Activated T-cell treated with anti-CD3 and anti-CD28 coated beads, Interleukin-2, amount 50 U/mL, for 24 hours (primary cell): ENCODE measurements around the gene VEGFA.

Experiments
- DNase-seq: peaks from one replicate; pipeline ENCODE4 v3.0.0-alpha.2; 2020
- H3K27ac Mint-ChIP-seq: 2 replicates; pipeline ENCODE4 v1.8.0; 2020; ENCODE audit warnings: mild to moderate bottlenecking, mixed read lengths
- H3K27me3 Mint-ChIP-seq: 2 replicates; pipeline ENCODE4 v1.8.0; 2020; ENCODE audit warnings: mixed read lengths
- H3K36me3 Mint-ChIP-seq: 2 replicates; pipeline ENCODE4 v1.8.0; 2020; ENCODE audit warnings: low read depth, mixed read lengths
- H3K4me1 Mint-ChIP-seq: 2 replicates; pipeline ENCODE4 v1.8.0; 2020; ENCODE audit warnings: low read depth, mixed read lengths
- H3K4me3 Mint-ChIP-seq: 2 replicates; pipeline ENCODE4 v1.8.0; 2020; ENCODE audit warnings: mild to moderate bottlenecking, moderate library complexity, mixed read lengths
- H3K9me3 Mint-ChIP-seq: 2 replicates; pipeline ENCODE4 v1.8.0; 2020; ENCODE audit warnings: mixed read lengths

The VEGFA gene

DNA sequence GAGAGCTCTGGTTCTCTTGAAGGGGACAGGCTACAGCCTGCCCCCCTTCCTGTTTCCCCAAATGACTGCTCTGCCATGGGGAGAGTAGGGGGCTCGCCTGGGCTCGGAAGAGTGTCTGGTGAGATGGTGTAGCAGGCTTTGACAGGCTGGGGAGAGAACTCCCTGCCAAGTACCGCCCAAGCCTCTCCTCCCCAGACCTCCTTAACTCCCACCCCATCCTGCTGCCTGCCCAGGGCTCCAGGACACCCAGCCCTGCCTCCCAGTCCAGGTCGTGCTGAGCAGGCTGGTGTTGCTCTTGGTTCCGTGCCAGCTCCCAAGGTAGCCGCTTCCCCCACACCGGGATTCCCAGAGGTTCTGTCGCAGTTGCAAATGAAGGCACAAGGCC lies 9.8 kb downstream of the VEGFA start:
- H3K4me1 Mint-ChIP-seq, result peaks cover 14% of the 10 kb centered on the region
- H3K36me3 Mint-ChIP-seq, result peaks cover 89% of the 10 kb centered on the region
- H3K27me3 Mint-ChIP-seq, result no peaks in the 10 kb centered on the region
- H3K27ac Mint-ChIP-seq, result no peak overlapping the region
- H3K9me3 Mint-ChIP-seq, result no peaks in the 10 kb centered on the region
- no peak overlapping the region for H3K4me3 Mint-ChIP-seq
- DNase-seq, result no peak

DNA sequence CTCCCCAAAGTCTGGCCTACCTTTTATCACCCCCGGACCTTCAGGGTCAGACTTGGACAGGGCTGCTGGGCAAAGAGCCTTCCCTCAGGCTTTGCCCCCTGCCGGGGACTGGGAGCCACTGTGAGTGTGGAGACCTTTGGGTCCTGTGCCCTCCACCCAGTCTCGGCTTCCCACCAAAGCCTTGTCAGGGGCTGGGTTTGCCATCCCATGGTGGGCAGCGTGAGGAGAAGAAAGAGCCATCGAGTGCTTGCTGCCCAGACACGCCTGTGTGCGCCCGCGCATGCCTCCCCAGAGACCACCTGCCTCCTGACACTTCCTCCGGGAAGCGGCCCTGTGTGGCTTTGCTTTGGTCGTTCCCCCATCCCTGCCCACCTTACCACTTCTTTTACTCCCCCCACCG lies 10.3 kb downstream of the VEGFA start:
- Mint-ChIP-seq H3K36me3 (peaks cover 89% of the 10 kb centered on the region), H3K9me3 (no peaks in the 10 kb centered on the region), H3K27ac (no peak overlapping the region), H3K4me3 (no peak overlapping the region), H3K4me1 (peaks cover 10% of the 10 kb centered on the region), H3K27me3 (no peaks in the 10 kb centered on the region)
- DNase-seq, result no peak

DNA sequence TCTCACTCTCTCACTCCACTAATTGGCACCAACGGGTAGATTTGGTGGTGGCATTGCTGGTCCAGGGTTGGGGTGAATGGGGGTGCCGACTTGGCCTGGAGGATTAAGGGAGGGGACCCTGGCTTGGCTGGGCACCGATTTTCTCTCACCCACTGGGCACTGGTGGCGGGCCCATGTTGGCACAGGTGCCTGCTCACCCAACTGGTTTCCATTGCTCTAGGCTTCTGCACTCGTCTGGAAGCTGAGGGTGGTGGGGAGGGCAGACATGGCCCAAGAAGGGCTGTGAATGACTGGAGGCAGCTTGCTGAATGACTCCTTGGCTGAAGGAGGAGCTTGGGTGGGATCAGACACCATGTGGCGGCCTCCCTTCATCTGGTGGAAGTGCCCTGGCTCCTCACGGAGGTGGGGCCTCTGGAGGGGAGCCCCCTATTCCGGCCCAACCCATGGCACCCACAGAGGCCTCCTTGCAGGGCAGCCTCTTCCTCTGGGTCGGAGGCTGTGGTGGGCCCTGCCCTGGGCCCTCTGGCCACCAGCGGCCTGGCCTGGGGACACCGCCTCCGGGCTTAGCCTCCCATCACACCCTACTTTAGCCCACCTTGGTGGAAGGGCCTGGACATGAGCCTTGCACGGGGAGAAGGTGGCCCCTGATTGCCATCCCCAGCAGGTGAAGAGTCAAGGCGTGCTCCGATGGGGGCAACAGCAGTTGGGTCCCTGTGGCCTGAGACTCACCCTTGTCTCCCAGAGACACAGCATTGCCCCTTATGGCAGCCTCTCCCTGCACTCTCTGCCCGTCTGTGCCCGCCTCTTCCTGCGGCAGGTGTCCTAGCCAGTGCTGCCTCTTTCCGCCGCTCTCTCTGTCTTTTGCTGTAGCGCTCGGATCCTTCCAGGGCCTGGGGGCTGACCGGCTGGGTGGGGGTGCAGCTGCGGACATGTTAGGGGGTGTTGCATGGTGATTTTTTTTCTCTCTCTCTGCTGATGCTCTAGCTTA lies 11.2 kb downstream of the VEGFA start:
- H3K36me3 Mint-ChIP-seq, result peaks cover 90% of the 10 kb centered on the region
- H3K4me3 Mint-ChIP-seq, result no peak overlapping the region
- H3K27ac Mint-ChIP-seq, result no peak overlapping the region
- H3K27me3 Mint-ChIP-seq, result no peaks in the 10 kb centered on the region
- no peaks in the 10 kb centered on the region for H3K9me3 Mint-ChIP-seq
- DNase-seq, result no peak
- H3K4me1 Mint-ChIP-seq, result peaks cover 4% of the 10 kb centered on the region

DNA sequence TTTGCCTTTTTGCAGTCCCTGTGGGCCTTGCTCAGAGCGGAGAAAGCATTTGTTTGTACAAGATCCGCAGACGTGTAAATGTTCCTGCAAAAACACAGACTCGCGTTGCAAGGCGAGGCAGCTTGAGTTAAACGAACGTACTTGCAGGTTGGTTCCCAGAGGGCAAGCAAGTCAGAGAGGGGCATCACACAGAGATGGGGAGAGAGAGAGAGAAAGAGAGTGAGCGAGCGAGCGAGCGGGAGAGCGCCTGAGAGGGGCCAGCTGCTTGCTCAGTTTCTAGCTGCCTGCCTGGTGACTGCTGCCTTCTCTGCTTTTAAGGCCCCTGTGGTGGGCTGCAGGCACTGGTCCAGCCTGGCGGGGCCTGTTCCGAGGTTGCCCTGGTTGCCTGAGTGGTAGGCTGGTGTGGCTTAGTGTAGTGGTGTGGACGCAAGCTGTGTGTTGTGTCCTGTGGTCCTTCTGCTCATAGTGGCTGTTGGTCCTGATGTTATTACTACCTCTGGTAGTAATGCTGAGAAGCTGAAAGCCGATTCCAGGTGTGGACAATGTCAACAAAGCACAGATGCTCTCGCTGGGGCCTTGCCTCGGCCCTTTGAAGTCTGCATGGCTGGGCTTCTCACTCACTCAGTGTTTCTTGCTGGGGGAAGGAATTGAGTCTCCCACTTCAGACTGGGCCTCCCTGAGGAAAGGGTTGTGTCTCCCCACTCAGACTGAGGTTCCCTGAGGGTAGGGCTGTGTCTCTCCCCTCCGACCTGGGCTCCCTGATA lies 12.1 kb downstream of the VEGFA start:
- Mint-ChIP-seq H3K9me3 (no peaks in the 10 kb centered on the region), H3K27me3 (no peaks in the 10 kb centered on the region), H3K27ac (no peak overlapping the region), H3K36me3 (peaks cover 81% of the 10 kb centered on the region), H3K4me3 (no peak overlapping the region), H3K4me1 (no peaks in the 10 kb centered on the region)
- no peak for DNase-seq

DNA sequence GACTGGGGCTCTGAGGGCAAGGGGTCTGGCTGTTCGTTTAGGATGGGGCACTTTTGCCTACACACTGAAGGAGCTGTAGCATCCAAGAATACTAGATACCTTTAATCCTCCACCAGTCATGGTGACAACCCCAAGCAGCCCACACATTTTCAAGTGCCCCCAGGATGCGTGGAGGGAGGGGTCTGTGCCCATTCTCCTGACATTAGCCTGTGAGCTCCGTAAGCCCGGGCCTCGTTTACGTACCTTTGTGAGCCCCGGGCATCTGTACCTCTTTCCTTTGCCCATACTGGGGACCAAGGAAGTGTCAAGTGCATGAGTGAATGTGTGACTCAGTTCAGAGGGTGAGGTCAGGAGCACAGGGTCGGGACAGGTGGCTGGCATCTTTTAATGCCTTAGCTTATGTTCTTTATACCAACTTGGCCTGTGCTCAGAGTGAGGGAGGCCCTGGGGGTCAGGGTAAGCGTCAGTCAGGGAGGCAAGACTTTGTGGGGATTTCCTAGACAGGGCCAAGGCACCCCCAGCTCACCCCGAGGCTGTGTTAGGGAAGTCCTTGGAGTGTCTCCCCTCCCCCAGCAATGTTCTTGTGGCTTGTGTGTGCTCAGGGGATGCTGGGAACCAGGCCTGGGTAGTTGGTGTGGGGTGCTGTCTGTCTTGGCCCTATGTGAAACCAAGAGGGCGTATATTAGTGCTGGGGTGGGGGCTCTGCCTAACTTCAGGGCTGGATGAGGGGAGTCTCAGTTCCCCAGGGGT lies 12.9 kb downstream of the VEGFA start:
- no peak overlapping the region for H3K4me3 Mint-ChIP-seq
- no peak for DNase-seq
- no peaks in the 10 kb centered on the region for H3K4me1 Mint-ChIP-seq
- H3K9me3 Mint-ChIP-seq, result no peaks in the 10 kb centered on the region
- peaks cover 73% of the 10 kb centered on the region for H3K36me3 Mint-ChIP-seq
- no peaks in the 10 kb centered on the region for H3K27me3 Mint-ChIP-seq
- H3K27ac Mint-ChIP-seq, result no peak overlapping the region

DNA sequence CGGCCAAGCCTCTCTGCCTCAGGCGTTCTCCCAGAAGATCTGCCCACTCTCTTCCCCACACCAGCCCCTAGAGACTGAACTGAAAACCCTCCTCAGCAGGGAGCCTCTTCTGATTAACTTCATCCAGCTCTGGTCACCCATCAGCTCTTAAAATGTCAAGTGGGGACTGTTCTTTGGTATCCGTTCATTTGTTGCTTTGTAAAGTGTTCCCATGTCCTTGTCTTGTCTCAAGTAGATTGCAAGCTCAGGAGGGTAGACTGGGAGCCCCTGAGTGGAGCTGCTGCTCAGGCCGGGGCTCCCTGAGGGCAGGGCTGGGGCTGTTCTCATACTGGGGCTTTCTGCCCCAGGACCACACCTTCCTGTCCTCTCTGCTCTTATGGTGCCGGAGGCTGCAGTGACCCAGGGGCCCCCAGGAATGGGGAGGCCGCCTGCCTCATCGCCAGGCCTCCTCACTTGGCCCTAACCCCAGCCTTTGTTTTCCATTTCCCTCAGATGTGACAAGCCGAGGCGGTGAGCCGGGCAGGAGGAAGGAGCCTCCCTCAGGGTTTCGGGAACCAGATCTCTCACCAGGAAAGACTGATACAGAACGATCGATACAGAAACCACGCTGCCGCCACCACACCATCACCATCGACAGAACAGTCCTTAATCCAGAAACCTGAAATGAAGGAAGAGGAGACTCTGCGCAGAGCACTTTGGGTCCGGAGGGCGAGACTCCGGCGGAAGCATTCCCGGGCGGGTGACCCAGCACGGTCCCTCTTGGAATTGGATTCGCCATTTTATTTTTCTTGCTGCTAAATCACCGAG lies 14.2 kb downstream of the VEGFA start:
- no peaks in the 10 kb centered on the region for H3K9me3 Mint-ChIP-seq
- no peaks in the 10 kb centered on the region for H3K27me3 Mint-ChIP-seq
- no peak overlapping the region for H3K4me3 Mint-ChIP-seq
- DNase-seq, result no peak
- H3K27ac Mint-ChIP-seq, result peak overlapping the region; percentile 26
- H3K4me1 Mint-ChIP-seq, result no peaks in the 10 kb centered on the region
- peaks cover 60% of the 10 kb centered on the region for H3K36me3 Mint-ChIP-seq

DNA sequence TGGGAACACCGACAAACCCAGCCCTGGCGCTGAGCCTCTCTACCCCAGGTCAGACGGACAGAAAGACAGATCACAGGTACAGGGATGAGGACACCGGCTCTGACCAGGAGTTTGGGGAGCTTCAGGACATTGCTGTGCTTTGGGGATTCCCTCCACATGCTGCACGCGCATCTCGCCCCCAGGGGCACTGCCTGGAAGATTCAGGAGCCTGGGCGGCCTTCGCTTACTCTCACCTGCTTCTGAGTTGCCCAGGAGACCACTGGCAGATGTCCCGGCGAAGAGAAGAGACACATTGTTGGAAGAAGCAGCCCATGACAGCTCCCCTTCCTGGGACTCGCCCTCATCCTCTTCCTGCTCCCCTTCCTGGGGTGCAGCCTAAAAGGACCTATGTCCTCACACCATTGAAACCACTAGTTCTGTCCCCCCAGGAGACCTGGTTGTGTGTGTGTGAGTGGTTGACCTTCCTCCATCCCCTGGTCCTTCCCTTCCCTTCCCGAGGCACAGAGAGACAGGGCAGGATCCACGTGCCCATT lies 15.3 kb downstream of the VEGFA start:
- H3K9me3 Mint-ChIP-seq, result no peaks in the 10 kb centered on the region
- no peaks in the 10 kb centered on the region for H3K4me1 Mint-ChIP-seq
- H3K27me3 Mint-ChIP-seq, result no peaks in the 10 kb centered on the region
- peaks cover 49% of the 10 kb centered on the region for H3K36me3 Mint-ChIP-seq
- no peak overlapping the region for H3K27ac Mint-ChIP-seq
- H3K4me3 Mint-ChIP-seq, result no peak overlapping the region
- DNase-seq, result no peak

DNA sequence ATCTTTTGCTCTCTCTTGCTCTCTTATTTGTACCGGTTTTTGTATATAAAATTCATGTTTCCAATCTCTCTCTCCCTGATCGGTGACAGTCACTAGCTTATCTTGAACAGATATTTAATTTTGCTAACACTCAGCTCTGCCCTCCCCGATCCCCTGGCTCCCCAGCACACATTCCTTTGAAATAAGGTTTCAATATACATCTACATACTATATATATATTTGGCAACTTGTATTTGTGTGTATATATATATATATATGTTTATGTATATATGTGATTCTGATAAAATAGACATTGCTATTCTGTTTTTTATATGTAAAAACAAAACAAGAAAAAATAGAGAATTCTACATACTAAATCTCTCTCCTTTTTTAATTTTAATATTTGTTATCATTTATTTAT lies 15.9 kb downstream of the VEGFA start:
- Mint-ChIP-seq H3K36me3 (peaks cover 43% of the 10 kb centered on the region), H3K27me3 (no peaks in the 10 kb centered on the region), H3K9me3 (no peaks in the 10 kb centered on the region), H3K4me1 (no peaks in the 10 kb centered on the region), H3K4me3 (no peak overlapping the region), H3K27ac (no peak overlapping the region)
- no peak for DNase-seq

DNA sequence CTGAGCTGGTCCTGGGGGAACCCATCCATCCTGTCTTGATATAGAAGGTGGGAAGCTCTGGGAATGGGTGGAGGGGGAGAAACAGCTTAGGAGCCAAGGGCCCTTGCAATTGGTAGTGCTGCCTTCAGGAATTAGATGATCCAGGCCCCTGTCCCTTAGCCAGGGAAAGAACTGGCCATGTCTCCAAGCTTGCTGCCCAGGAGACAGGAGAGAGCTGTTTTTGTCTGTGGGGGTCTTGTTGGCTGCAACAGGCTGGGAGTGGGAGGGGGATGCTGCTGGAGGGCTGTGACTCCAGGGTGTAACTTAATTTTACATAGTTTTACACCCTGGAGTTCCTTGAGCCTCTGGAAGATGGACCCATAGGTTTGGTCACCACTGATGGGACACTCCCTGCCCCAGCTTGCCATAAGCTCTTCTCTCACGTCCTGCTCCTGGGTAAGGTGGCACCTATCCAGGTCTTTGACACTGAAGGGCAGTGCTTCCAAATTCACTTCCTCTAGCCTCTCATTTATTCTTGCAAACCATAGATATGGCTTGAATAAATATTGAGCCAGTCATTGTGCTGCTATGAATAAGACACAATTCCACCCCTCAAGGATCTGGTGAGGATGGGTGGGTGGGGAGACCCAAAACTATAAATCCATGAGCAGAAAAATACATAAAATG lies 16.8 kb downstream of the VEGFA start:
- H3K4me3 Mint-ChIP-seq, result no peak overlapping the region
- no peaks in the 10 kb centered on the region for H3K4me1 Mint-ChIP-seq
- H3K9me3 Mint-ChIP-seq, result no peaks in the 10 kb centered on the region
- H3K36me3 Mint-ChIP-seq, result peaks cover 37% of the 10 kb centered on the region
- DNase-seq, result no peak
- H3K27me3 Mint-ChIP-seq, result no peaks in the 10 kb centered on the region
- no peak overlapping the region for H3K27ac Mint-ChIP-seq

DNA sequence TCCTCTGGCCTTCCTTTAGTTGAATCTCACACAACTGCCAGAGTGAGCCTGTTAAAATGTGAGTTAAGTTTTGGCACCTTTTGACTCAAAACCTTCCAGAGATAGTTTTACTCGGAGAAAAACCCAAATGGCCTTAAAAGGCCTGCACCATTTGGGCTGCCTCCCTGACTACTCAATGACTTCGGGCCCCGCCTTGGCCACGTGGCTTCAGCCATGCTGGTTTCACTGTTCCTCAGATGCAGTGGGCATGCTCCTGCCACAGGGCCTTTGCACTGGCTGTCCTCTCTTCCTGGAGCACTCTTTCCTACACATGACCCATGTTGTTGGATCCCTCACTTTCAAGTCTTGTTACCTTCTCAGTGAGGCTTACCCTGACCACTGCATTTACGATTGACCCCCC lies 18.3 kb downstream of the VEGFA start:
- Mint-ChIP-seq H3K4me3 (no peak overlapping the region), H3K27me3 (no peaks in the 10 kb centered on the region), H3K9me3 (no peaks in the 10 kb centered on the region), H3K27ac (no peak overlapping the region), H3K36me3 (peaks cover 22% of the 10 kb centered on the region), H3K4me1 (no peaks in the 10 kb centered on the region)
- DNase-seq, result no peak

DNA sequence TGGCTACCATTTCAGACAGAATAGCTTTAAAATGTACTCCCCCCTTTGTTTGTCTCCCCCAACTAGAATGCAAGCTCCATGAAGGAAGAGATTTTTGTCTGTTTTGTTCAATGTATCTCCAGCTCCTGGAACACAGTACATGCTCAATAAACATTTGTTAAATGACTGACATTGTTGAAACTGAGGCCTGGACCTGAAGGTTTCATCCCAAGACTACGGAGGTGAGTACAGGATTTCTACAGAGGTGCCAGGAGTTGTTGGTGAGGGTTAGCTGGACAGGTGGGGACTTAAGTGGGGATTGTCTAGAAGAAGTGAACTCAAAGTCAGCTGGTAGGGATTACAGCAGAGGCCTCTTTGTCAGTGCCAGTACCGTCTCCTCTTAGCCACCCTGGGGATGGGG lies 19.4 kb downstream of the VEGFA start:
- Mint-ChIP-seq H3K36me3 (peaks cover 13% of the 10 kb centered on the region), H3K4me1 (no peaks in the 10 kb centered on the region), H3K4me3 (no peak overlapping the region), H3K27me3 (no peaks in the 10 kb centered on the region), H3K27ac (no peak overlapping the region), H3K9me3 (no peaks in the 10 kb centered on the region)
- DNase-seq, result no peak

DNA sequence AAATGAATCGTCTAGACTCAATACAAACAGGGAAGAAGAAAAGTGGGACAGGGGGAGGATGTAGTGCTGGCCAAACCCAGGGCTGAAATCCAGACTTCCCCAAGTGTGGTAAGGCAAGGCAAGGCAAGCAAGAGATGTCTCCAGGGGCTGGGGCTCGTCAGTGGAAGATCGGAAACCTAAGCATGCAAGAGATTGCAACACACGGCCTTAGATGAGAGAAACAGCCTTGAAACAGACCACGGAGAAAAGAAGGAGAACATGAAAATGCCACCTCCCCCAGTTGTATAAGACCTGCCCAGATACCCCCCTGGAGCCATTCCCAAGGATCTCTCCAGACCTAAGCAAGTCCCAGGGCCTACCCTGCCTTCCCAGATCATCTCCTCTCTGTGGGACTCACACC lies 20.0 kb downstream of the VEGFA start:
- no peaks in the 10 kb centered on the region for H3K27me3 Mint-ChIP-seq

DNA sequence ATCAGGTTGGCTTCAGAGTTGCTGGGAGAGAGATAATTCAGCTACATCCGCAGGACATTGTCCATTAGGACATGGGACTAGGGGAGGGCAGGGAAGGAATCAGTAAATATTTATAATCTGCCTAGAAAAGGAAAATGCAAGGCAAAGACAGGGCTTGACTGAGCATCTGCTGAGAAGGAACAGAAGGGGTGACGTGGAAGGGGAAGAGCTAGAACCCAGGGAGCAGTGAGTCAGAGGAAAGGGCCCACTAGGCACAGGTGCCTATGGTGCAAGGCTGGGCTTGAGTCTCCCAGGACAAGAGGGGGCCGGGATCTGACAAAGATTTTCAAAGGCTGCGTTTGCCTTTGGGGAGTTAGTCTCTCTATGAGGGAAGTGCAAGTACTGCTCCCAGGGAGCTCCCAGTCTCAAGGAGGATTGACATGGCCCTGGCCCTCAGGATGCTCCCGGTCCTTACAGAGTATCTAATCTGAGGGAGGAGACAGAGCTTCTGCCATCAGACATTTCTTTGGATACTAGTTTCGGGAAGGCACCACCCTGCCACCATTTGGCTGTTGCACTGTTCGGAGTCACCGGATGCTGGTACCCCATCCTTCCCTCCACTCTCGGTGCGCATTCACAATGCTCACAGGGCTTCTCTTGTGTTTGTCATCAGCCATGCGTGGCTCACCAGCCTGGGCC lies 21.9 kb downstream of the VEGFA start:
- no peaks in the 10 kb centered on the region for H3K27me3 Mint-ChIP-seq
- H3K9me3 Mint-ChIP-seq, result no peaks in the 10 kb centered on the region
- no peaks in the 10 kb centered on the region for H3K4me1 Mint-ChIP-seq
- DNase-seq, result no peak
- H3K36me3 Mint-ChIP-seq, result no peaks in the 10 kb centered on the region
- H3K4me3 Mint-ChIP-seq, result no peak overlapping the region
- no peak overlapping the region for H3K27ac Mint-ChIP-seq

More for the DNA sequence above, 20.0 kb downstream of the VEGFA start:
- no peak overlapping the region for H3K27ac Mint-ChIP-seq
- no peaks in the 10 kb centered on the region for H3K4me1 Mint-ChIP-seq
- no peaks in the 10 kb centered on the region for H3K9me3 Mint-ChIP-seq
- H3K4me3 Mint-ChIP-seq, result no peak overlapping the region
- H3K36me3 Mint-ChIP-seq, result peaks cover 8% of the 10 kb centered on the region
- no peak for DNase-seq
